Stimulated activated effector memory CD8-positive, alpha-beta T cell treated with anti-CD3 and anti-CD28 coated beads, Interleukin-12 subunit alpha, Interleukin-12 subunit beta, amount 100 ng/mL, for 72 hours (primary cell): ENCODE results near the gene FRMD1.
"Not testable (repeated sequence)": the region's sequence is repeated elsewhere in the genome, so short reads cannot be mapped to it uniquely, and the experiment has no call there.

ENCODE experiments used
- ATAC-seq: fragments of 150-1000 bp; cut with Tn5 transposase; 2 replicates; pipeline ENCODE4 v1.10.0; 2021
- DNase-seq, 2 donors: peaks; one replicate each; pipeline ENCODE4 v3.0.0; 2021 to 2022; ENCODE audit warnings: low spot score in 2 of 2
- H3K27ac Mint-ChIP-seq: one replicate; pipeline ENCODE4 v1.8.0; 2022; ENCODE audit warnings: mild to moderate bottlenecking, mixed read lengths
- H3K36me3 Mint-ChIP-seq: one replicate; pipeline ENCODE4 v1.8.0; 2022; ENCODE audit warnings: mild to moderate bottlenecking, mixed read lengths
- H3K4me1 Mint-ChIP-seq: one replicate; pipeline ENCODE4 v1.8.0; 2022; ENCODE audit warnings: mixed read lengths
- H3K4me3 Mint-ChIP-seq: one replicate; pipeline ENCODE4 v1.8.0; 2022; ENCODE audit warnings: mild to moderate bottlenecking, mixed read lengths
- H3K9me3 Mint-ChIP-seq: one replicate; pipeline ENCODE4 v1.8.0; 2022; ENCODE audit warnings: mixed read lengths

Gene FRMD1

DNA sequence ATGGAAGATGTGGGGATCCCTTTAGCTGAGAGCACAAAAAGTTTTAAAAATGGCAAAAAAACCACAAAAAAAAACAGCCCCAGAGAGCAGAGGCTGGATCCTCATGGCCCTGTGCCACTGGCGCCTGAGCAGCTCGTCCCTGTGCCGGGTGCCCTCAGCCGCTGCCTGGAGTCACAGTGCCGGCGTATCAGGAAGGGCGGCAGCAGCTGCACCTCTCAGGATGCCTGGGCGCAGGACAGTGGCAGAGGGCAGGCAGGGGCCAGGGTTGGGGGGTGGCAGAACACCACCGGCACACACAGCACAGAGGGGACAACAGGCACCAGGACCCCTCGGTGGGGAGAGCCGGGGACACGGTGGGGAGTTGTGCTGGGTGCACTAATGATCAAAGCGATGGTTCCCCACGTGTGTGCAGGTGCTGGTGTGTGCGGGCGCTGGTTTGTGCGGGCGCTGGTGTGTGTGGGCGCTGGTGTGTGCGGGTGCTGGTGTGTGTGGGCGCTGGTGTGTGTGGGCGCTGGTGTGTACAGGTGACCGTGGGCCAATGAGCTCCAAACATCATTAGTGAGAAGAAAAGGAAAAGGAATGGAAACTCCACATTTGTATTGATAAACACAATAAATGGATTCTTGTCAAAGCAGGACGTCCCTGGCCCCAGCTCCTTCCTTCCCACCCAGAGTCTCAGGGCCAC is 1.5 kb upstream of the FRMD1 start:
- Mint-ChIP-seq H3K4me1 (no peaks in the 10 kb centered on the region), H3K9me3 (no peaks in the 10 kb centered on the region), H3K4me3 (no peak overlapping the region), H3K36me3 (no peaks in the 10 kb centered on the region), H3K27ac (no peak overlapping the region)
- ATAC-seq (no peak), DNase-seq (no peak)

DNA sequence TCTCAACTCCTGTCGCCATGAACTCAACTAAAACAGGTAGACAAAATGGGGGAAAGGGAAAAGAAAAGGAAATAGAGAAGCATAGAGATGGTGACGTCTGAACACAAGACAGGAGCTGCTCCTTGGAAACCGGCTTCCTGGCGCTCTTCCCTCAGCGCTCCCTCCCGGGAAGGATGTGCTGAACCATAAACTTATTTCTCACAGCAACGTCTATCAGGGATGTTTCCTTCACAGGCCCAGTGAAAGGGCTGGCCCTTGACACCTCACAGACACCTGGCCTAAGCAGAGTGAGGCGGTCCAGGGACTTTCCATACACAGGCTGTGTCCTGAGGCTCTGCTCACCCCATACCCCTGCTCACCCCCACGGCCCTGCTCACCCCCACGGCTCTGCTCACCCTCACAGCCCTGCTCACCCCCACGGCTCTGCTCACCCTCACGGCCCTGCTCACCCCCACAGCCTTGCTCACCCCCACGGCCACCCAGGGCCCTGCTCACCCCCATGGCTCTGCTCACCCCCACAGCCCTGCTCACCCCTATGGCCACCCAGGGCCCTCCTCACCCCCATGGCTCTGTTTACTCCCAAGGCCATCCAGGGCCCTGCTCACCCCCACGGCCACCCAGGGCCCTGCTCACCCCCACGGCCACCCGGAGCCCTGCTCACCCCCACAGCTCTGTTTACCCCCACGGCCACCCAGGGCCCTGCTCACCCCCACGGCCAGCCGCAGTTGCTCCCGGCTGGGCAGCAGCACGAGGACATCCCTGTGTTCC is 653 bp downstream of the FRMD1 start:
- Mint-ChIP-seq H3K27ac (no peak overlapping the region), H3K4me3 (no peak overlapping the region), H3K36me3 (no peaks in the 10 kb centered on the region), H3K9me3 (no peaks in the 10 kb centered on the region), H3K4me1 (no peaks in the 10 kb centered on the region)
- no peak for ATAC-seq
- DNase-seq: no peak

DNA sequence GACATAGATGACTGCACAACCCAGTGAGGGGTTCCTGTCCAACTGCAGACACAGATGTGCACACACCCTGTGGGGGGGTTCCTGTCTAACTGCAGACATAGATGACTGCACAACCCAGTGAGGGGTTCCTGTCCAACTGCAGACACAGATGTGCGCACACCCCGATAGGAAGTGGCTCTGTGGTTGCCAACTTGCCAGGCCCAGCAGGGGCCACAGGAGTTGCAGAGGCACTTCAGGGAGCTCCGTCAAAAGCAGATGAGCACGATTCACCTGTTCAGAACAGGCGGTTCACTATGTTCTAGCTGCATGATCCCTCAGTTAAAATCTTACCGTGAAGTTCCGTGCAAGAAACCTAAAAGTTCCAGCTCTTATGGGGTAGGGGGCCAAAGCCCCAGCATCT is 1.6 kb downstream of the FRMD1 start:
- not testable (repeated sequence) for H3K36me3 Mint-ChIP-seq, H3K4me3 Mint-ChIP-seq, H3K4me1 Mint-ChIP-seq, DNase-seq, ATAC-seq, H3K9me3 Mint-ChIP-seq, H3K27ac Mint-ChIP-seq

DNA sequence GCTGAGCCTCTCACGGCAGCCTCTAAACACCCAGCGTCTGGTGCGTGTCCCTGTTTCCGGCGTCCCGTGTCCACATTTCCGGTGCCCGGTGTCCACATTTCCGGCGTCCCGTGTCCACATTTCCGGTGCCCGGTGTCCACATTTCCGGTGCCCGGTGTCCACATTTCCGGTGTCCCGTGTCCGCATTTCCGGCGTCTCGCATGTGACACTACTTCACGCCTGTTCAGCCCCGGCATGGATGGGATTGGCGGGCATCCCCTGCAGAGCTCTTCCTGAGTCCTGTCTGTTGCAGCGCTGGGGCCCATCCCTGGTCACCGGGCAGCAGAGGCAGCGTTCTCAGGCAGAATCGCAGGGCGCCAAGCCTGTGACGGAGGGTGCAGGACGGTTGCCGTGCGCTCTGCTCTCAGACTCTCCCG is 3.2 kb downstream of the FRMD1 start:
- no peak for DNase-seq
- Mint-ChIP-seq H3K36me3 (no peaks in the 10 kb centered on the region), H3K4me3 (no peak overlapping the region), H3K9me3 (no peaks in the 10 kb centered on the region), H3K27ac (no peak overlapping the region), H3K4me1 (no peaks in the 10 kb centered on the region)
- no peak for ATAC-seq

DNA sequence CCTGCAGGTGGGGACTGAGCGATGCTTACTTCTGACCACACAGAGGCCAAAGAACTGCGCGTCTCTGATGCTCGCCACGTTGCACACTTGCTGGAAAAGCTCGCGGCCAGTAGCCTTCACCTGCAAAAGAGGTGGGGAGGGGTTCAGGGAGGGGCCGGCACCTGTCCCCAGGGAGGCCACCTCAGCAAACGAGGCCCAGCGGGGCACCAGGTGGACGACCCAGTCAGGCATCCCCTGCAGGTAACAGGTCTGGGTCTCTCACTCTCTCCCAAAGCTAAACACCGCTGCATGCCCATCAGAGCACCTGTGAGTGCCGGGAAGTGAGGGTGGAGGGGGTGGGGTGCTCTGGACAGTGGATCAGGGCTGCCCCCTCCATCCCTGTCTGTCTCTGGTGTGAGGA is 3.8 kb downstream of the FRMD1 start:
- Mint-ChIP-seq H3K27ac (no peak overlapping the region), H3K36me3 (no peaks in the 10 kb centered on the region), H3K4me3 (no peak overlapping the region), H3K9me3 (no peaks in the 10 kb centered on the region), H3K4me1 (no peaks in the 10 kb centered on the region)
- DNase-seq: no peak
- ATAC-seq: no peak

DNA sequence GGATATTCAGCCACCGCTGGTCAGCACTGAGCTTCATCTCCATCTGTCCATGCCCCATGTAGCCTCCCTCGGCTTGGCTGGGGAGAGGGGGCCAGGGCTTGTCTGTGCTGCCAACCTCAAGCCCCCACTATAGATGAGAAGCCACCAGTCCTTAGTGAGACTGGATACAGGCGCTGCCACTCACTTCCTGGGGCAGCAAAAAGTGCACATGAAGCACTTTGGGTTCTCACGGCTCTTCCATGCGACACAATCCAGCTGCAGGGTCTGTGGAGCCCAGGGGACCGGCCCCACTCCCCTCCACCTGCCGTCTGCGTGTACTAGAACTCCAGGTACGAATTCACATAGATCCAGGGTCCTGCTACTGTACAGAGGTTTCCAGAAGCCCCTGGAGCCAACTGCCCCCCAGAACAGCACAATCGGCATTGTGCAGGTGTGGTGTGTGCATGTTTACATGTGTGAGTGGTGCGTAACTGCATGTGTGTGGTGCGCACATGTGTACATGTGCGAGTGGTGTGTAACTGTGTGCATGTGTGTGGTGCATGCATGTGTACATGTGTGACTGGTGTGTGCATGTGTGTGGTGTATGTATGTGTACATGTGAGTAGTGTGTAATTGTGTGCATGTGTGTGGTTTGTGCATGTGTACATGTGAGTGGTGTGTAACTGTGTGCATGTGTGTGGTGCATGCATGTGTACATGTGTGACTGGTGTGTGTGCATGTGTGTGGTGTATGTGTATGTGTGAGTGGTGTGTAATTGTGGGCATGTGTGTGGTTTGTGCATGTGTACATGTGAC is 4.9 kb downstream of the FRMD1 start:
- Mint-ChIP-seq H3K36me3 (no peaks in the 10 kb centered on the region), H3K9me3 (no peaks in the 10 kb centered on the region)
- ATAC-seq: no peak

DNA sequence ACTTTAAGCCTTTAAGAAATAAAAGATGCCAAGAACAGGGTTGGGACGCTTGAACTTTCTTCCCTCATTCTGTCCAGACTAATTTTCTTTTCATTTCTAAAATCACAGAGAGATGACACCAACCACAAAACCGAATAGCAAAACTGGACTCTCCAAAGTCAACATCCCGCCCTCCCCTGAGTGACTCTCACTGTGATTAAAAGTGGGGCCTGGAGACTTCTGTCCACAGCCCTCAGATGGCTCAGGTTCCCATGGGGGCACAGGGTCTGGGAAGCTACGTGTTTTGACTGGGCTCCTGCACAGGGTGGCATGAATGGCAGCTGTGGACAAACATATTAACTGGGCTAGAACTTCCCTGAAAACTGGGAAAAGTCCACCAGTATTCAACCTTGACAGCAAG is 6.3 kb downstream of the FRMD1 start:
- Mint-ChIP-seq H3K27ac (no peak overlapping the region), H3K9me3 (no peaks in the 10 kb centered on the region), H3K36me3 (no peaks in the 10 kb centered on the region), H3K4me3 (no peak overlapping the region), H3K4me1 (no peaks in the 10 kb centered on the region)
- DNase-seq (no peak), ATAC-seq (no peak)

More for the DNA sequence above, 4.9 kb downstream of the FRMD1 start:
- H3K4me3 Mint-ChIP-seq: no peak overlapping the region
- H3K27ac Mint-ChIP-seq: no peak overlapping the region
- no peaks in the 10 kb centered on the region for H3K4me1 Mint-ChIP-seq
- no peak for DNase-seq

DNA sequence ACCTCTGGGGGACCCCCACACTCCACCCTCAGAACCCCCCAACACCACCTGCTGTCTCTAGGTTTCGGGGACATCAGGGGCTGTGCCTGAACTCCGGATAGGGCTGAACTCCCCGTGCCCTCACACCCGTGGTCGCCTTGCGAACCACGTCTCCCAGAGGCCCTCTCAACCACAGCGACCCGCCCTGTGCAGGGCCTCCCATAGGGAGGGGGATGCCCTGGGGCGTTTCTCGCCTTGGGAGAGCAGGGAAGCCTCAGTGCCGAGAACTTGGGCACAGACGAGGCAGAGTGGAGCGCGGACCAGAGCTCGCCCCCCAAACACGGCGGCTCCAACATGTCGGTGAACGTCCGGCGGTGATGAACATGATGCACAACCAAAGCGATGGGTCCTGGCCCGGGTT is 6.8 kb downstream of the FRMD1 start:
- no peak for ATAC-seq
- H3K4me1 Mint-ChIP-seq: no peaks in the 10 kb centered on the region
- H3K27ac Mint-ChIP-seq: no peak overlapping the region
- no peaks in the 10 kb centered on the region for H3K9me3 Mint-ChIP-seq
- DNase-seq: no peak
- H3K4me3 Mint-ChIP-seq: no peak overlapping the region
- H3K36me3 Mint-ChIP-seq: no peaks in the 10 kb centered on the region

DNA sequence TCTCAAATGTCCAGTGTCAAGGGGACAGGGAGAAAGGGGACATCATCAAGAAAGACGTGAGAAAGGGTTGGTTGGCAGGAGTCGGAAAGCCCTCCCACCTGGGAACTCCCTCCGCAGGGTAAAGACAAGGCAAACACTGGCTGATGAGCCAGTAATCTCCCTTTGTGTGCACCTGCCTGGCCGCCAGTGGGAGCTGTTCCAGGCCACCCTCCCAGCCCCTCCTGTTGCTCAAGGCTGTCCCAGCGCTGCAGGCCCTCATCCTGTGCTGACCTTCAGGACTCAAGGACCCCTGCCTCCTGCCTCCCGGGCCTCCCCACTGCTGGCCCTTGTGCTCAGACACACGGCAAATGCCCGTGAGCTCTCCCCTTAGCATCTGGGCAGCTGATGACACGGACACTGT is 7.4 kb downstream of the FRMD1 start:
- Mint-ChIP-seq H3K27ac (no peak overlapping the region), H3K4me1 (no peaks in the 10 kb centered on the region), H3K4me3 (no peak overlapping the region), H3K9me3 (no peaks in the 10 kb centered on the region), H3K36me3 (no peaks in the 10 kb centered on the region)
- ATAC-seq: no peak
- no peak for DNase-seq

DNA sequence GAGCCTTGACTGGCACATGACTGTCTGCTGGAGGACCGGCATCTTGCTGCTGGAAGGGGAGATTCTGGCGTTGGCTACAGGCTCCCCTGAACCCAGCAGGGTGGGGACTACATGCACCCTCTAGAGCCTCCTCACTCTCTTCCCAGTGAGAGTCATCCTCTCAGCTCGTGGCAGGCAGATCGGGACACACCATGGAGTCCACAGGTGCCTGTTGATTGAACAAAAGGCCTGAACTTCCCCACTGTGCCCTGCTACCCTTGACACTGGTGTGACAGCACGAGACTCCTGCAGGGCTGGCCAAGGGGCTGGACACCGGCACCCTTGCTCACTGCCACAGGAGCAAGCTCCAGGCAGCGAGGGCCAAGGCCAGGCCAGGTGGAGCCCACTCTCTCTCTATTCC is 8.2 kb downstream of the FRMD1 start:
- no peak for DNase-seq
- H3K4me1 Mint-ChIP-seq: no peaks in the 10 kb centered on the region
- no peaks in the 10 kb centered on the region for H3K36me3 Mint-ChIP-seq
- no peak overlapping the region for H3K4me3 Mint-ChIP-seq
- ATAC-seq: no peak
- H3K9me3 Mint-ChIP-seq: no peaks in the 10 kb centered on the region
- no peak overlapping the region for H3K27ac Mint-ChIP-seq

DNA sequence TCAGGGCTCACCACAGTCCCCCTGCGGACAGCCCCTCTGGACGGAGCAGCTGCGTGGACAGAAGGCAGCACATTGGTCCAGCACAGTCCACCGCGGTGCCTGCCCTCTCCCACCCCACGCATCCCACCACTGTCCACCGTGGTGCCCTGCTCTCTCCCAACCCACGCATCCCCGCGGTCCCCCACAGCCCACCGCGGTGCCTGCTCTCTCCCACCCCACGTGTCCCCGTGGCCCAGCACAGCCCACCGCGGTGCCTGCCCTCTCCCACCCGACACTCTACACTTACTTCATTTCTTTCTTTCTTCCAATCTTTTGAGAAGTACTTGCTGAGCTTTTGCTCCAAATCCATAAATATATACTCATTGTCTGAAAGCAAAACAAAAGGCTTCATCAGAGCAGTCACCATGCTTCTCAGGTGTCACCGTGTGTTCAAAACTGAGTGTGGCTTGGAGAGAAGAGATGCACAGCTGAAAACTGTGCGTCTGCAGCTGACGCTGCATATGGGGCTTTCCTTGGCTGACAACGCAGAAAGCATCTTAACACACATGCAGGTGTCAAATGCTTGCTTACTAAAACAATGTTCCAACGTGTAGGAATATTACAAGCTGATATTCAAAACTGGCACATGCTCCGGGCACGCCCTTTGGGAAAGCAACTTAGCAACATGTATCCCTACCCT is 11.8 kb downstream of the FRMD1 start:
- ATAC-seq: no peak
- Mint-ChIP-seq H3K36me3 (no peaks in the 10 kb centered on the region), H3K27ac (no peak overlapping the region)

DNA sequence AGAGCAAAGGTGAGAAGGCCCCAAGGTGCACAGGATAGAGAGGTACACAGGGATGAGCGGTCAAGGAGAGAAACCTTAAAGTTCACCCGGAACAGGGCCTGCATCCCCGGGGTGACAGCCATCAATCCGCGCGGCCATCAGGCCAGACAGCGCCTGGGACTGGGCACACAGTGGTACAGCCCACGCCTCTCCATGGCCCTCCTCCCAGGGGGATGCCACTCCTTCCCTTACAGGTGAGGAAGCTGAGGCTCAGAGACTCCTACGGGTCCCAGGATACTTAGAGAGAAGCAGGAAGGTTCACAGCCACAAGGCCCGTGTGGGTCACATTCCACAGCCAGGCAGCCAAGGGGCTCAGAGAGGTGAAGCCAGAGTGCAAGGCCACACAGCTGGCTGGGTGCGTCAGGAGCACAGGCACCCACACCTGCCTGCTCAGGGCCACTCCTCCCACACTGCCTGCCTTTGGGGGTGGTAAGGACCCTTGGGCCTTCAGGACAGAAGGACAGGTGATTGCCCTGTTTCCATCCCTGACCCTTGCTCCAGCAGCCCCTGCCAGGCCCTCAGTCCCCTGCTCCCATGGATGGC is 14.7 kb downstream of the FRMD1 start:
- Mint-ChIP-seq H3K4me1 (no peaks in the 10 kb centered on the region), H3K27ac (no peak overlapping the region), H3K36me3 (no peaks in the 10 kb centered on the region), H3K9me3 (no peaks in the 10 kb centered on the region), H3K4me3 (no peak overlapping the region)
- DNase-seq (no peak), ATAC-seq (no peak)

More for the DNA sequence above, 11.8 kb downstream of the FRMD1 start:
- Mint-ChIP-seq H3K4me3 (no peak overlapping the region), H3K9me3 (no peaks in the 10 kb centered on the region), H3K4me1 (no peaks in the 10 kb centered on the region)
- DNase-seq: no peak

DNA sequence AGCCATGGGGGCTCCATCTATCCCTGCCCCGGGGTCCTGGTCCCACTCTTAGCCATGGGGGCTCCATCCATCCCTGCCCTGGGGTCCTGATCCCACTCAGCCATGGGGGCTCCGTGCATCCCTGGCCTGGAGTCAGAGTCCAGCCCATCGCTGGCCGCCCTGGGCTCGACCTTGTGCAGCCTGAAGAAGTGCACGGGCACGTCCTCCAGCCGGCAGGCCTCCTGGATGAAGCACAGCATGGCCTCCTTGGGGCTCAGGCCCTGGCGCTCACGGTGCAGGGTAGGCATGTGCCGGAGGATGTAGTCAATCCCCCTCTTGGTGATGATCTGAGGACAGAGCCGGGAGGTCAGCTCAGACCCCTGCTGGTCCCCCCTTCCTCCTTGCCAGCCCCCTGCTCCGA is 15.6 kb downstream of the FRMD1 start:
- Mint-ChIP-seq H3K36me3 (no peaks in the 10 kb centered on the region), H3K4me1 (no peaks in the 10 kb centered on the region), H3K27ac (no peak overlapping the region), H3K4me3 (no peak overlapping the region), H3K9me3 (no peaks in the 10 kb centered on the region)
- ATAC-seq (no peak), DNase-seq (no peak)

DNA sequence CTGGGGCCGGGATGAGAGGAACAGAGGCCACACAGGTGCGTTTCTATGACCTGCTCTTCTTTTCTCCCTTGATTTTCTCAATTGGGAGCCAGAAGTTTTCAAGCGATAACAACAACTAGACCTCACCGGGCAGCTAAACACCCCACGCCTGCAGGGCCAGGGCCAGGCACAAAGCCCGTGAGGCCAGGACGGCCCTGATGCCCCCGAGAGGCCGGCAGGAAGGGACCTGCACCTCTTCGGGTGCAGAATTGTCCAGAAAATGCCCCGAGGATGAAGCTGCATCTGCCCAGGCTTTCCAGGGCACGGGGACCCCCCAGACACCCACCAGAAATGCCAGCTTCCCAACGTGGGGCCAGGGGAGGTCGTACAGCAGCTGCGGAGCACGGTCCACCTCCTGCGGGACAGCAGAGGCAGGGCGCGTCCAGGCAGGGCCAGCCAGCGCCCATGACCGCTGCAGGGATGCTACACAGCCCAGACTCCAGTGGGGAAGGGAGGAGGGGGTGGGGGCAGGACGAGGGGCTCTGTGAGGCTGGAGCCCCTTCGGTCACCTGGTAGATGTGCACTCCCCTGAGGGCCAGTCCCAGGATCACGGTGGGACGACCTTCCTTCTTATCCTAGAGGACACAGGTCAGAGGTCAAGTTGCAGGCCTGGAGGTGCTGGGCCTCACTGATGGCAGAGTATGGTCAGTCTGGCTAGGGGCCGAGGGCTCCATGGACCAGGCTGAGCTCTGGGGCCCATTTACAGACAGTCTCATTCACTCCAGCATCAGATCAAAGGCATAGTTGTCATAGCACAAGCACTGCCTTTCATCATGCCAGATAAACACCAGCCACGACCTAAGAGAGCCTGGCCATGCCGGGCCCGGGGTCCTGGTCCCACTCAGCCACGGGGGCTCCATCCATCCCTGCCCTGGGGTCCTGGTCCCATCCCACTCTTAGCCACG is 16.4 kb downstream of the FRMD1 start:
- DNase-seq: no peak
- Mint-ChIP-seq H3K4me3 (no peak overlapping the region), H3K27ac (no peak overlapping the region), H3K4me1 (no peaks in the 10 kb centered on the region), H3K9me3 (no peaks in the 10 kb centered on the region), H3K36me3 (no peaks in the 10 kb centered on the region)
- no peak for ATAC-seq
